GM19467 (cell line): ENCODE data around the gene INHA.
A peak's percentile ranks its signal among the peaks of the same experiment; 100 is the strongest.

Experiments used
- ATAC-seq: cut with Tn5 transposase; IDR thresholded peaks from one replicate; pipeline ENCODE4 v1.9.1; 2021; ENCODE audit warnings: mild to moderate bottlenecking, moderate library complexity; ENCODE audit not compliant: unreplicated experiment

INHA gene

GRCh38 chr2:219571311-219572236 is 536 bp upstream of the INHA start, which contains the start of gene OBSL1:
Gene OBSL1, minus strand, starts transcription at chr2:219571539. Its CDS starts 307 bp downstream, at chr2:219571232.
- ATAC-seq = no peak

DNA sequence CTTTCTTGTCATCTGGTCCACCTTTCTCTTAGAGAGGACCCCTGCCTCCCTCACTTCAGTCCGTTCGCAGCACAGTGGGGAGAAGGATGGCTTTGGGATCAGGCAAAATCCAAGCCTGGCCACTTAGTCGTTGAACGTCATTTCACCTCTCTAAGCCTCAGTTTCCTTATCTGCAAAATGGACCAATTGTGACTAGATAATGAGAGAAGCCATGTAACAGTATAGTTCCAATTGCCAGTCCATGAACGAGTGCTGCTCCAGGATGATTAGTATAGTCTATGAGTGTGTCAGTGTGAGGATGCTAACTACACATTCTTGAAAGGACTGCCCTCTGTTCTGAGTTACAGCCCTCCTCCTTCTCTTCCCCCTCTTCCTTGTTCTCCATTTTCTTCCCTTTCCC is 1.1 kb downstream of the INHA start:
- no peak for ATAC-seq

- no peak for ATAC-seq
These were observed 2.6 kb downstream of the INHA start for GRCh38 chr2:219574484-219575311.

DNA sequence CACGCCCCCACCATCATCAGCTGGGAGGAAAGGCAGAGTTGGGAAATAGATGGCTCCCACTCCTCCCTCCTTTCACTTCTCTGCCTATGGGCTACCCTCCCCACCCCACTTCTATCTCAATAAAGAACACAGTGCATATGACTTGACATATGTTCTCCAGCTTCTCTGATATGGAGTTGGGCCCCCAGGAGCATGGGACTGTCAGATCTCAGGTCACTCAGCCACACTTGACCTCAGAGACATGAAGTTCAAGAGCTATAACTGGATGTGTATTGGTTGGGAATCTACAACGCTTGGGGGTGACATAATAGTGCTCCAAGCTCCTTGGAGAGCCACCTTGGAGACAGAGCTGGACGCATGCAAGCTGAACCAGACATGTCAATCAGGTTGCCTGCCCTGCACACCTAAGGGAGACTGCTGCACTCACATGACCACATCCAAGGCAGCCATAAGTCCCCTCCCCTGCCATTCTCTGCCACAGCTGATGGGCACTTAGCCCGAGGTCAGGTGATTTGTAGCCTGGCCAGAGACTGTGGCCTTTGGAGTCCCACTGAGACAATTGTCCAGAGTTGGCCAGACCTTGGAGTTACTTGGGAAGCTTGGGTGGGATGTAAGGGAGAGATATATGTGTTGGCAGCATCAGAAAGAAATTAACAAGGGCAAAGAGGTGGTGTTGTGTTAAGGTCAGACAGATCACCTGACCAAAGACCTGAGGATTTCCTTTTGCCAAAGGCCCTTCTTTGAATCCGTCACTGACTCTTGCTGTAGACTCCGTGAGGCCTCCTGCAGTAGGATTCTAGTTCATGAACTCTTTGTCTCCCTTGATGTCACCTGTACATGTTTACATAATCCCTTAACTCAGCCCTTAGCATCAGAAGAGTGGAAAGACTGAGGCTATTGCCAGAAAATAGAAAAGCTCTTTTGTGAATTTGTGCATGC is 3.7 kb downstream of the INHA start:
- no peak for ATAC-seq

GRCh38 chr2:219576505-219577388 is 4.6 kb downstream of the INHA start:
- no peak for ATAC-seq

DNA sequence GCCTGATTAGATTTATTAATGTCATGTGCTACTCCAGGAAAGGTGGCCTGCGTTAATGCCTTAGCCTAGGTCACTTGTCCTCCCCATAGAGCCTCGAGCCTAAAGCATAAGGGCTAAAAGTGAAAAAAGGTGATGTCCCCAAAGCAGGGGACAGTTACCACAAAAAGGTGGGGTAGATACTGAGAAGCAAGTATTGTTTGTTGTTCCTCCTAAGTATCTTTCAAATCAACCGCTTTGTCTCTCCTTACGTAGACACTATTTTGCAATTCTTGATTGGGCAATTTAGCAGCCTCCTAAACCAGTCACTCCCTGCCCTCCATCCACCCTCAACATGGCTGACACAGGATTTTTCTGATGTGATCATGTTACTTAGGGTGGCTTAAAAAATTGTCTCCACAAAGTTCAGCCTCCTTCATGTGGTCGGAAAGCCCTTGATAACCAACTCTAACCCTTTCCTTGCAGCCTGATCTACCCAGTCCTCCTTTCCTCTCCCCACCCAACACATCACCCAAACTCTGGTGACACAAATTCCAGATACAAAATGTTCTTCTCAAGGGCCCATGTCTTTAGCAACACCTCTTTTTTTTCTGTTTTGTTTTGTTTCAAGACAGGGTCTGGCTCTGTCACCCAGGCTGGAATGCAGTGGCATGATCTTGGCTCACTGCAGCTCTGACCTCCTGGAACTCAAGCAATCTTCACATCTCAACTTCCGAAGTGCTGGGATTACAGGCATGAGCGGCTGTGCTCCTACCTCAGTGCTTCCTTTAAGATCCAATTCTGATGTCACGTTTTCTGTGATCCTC is 6.9 kb downstream of the INHA start:
- no peak for ATAC-seq

DNA sequence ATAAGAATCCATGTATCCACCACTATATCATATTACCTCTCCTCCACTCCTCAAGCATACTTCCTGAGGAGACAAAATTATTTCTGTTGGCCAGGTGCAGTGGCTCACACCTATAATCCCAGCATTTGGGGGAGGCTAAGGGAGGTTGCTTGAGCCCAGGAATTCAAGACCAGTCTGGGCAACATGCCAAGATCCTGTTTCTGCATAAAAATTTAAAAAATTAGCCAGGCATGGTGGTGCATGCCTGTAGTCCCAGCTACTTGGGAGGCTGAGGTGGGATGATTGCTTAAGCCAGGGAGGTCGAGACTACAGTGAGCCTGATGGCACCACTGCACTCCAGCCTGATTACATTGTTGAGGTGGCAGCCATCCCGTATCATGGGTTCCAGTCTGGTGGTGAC is 9.2 kb downstream of the INHA start:
- ATAC-seq = no peak

DNA sequence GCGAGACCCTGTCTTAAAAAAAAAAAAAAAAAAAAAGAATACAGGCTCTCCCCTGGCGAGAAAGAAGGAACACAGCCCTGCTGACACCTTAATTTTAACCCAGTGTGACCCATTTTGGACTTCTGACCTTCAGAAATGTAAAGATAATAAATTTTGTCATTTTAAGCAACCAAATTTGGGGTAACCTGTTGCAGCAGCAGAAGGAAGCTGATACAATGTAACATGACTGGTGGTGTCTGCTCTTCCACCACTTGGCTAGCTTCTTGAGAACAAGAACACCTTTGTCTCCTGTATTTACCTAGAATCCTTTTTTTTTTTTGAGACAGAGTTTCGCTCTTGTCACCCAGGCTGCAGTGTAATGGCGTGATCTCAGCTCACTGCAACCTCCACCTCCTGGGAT is 19.0 kb downstream of the INHA start:
- ATAC-seq = no peak

GRCh38 chr2:219592736-219593135 is 20.6 kb downstream of the INHA start:
- no peak for ATAC-seq

GRCh38 chr2:219593154-219593553 is 21.0 kb downstream of the INHA start:
- ATAC-seq = no peak

DNA sequence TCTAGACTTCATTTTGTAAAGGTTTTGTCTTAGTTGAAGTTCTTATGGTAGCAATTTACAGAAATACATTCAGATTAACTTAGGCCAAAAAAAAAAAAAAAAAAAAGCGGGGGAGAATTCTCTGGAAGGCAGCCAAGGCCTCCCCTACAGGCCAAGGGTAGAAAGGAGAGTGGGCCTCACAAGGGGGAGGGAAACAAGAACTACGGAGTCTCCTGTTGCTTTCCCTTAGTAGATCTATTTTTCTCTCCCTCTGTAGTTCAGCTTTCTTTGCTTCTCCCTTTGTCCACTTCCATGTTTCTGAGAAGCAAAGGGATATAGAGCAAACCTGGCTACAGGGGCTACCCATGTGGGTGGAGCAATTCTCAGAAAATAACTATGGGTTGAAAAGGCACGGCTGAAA is 23.1 kb downstream of the INHA start:
- ATAC-seq = no peak

DNA sequence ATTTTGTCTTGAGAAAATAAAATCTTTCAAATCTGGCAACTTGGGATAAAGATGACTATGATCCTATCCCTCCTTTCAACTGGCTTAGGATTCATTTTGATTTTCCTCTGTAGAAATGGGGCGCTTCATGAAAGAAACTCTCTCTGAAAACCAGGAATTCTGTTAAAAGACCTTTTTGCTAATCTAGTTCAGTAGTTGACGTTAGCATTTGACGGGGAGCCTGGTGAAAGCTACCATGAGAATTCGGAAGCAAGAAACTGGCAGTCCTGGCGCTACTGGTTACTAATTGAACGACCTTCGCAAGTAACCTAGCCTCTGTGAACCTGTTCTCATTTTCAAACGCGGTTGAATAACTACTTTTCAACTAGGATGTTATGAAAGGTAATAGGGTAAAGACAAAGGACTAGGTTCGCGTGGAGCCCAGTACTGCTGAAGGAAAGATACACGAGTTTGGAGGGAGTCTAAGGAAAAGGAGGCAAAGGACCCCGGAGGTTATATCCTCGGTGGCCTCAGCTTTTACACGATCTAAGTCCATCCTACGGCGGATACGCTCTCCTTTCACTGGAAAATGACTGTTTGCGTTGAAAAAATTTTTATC is 24.9 kb downstream of the INHA start:
- peak; percentile 9 for ATAC-seq

- peak; percentile 90 for ATAC-seq
These were observed 25.6 kb downstream of the INHA start, which contains the start of gene STK11IP for GRCh38 chr2:219597552-219598307. Gene STK11IP, plus strand, starts transcription at chr2:219597857. Its CDS starts 263 bp downstream, at chr2:219598120.

DNA sequence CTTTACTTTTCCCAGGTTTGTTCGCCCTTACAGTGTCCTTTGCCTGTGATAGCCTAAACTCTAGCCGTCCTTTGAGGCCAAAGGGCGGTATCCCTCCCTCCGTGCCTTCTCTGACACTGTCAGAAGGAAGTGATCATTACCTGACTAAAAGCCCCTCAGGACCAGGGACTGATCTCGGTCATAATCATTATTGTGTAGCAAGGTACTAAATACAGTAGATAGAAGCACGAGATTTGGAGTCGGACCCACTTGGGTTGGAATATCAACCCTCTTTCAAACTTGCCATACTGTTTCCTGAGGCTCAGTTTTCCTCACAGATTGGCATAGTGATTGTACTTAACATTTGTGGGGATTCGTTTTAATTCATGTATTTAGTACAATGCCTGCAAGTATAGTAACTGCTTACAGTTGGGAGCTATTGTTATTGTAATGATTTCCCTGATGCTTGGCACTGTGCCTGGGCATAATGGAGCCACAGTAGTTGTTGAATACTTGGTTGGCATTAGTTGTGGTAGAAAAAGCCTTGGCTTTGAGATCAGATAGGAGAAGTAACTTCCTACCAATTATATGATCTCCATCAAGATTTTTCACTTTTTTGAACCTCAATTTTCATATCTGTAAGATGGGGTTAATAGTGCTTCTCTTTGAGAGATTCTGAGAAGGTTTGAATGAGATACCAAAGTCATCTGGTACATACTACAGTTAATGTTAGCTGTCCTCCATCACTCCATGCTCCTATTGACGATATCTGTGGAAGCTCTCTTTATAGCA is 26.4 kb downstream of the INHA start:
- ATAC-seq = no peak

GRCh38 chr2:219603771-219604170 is 31.7 kb downstream of the INHA start:
- no peak for ATAC-seq

DNA sequence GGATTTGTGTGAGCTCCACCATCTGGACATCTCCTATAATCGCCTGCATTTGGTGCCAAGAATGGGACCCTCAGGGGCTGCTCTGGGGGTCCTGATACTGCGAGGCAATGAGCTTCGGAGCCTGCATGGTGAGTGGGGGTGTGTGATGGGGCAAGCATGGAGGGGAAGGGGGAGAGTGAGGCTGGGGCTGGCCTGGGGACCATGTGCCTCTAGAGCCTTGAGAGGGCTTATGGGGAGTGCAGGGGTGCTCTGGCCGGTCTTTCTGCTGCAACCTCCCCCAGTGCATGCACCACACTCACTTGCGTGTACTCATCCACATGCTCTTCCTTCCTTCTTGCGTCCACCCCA is 33.5 kb downstream of the INHA start:
- no peak for ATAC-seq

DNA sequence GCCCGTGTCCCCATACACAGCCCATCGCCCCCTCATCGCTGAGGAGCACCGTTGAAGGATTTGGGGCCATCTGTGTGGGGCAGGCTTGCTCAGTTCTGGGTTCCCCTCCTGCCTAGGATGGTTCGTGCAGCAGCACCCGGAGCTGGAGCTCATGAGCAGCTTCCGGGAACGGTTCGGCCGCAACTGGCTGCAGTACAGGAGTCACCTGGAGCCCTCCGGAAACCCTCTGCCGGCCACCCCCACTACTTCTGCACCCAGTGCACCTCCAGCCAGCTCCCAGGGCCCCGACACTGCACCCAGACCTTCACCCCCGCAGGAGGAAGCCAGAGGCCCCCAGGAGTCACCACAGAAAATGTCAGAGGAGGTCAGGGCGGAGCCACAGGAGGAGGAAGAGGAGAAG is 35.8 kb downstream of the INHA start:
- no peak for ATAC-seq
